WTC11 (cell line): ENCODE measurements around the gene TKFC. TPM values are rescaled to one million over a fixed set of nuclear protein-coding genes. Genes with fewer than 3 reads are reported as not detected.

ENCODE experiments used
- ATAC-seq: fragments of 200-7000 bp; cut with Tn5 transposase; 2 replicates; pipeline ENCODE4 v1.10.0; 2021; ENCODE audit warnings: mild to moderate bottlenecking, moderate library complexity
- CTCF ChIA-PET: fragments of 300-600 bp; sonication (Branson Sonifier 250); formaldehyde crosslinking; loops from one replicate; lab custom pipeline; 2021; ENCODE audit warnings: antibody characterized with exemption; lab: Charles Lee
- POLR2A ChIA-PET: fragments of 350-600 bp; sonication (Branson Sonifier 250); formaldehyde crosslinking; loops from one replicate; lab custom pipeline; 2021; ENCODE audit warnings: antibody characterized with exemption; lab: Charles Lee
- DNase-seq: peaks from one replicate; pipeline ENCODE4 v3.0.0; 2021; ENCODE audit warnings: low spot score
- H3K27ac Mint-ChIP-seq: 2 replicates; pipeline ENCODE4 v1.8.0; 2021; ENCODE audit warnings: mixed read lengths
- H3K27me3 Mint-ChIP-seq: 2 replicates; pipeline ENCODE4 v1.8.0; 2021; ENCODE audit warnings: low read depth, mild to moderate bottlenecking, moderate library complexity, mixed read lengths
- H3K36me3 Mint-ChIP-seq: 2 replicates; pipeline ENCODE4 v1.8.0; 2021; ENCODE audit warnings: mixed read lengths
- H3K4me1 Mint-ChIP-seq: 2 replicates; pipeline ENCODE4 v1.8.0; 2022; ENCODE audit warnings: mixed read lengths
- H3K4me3 Mint-ChIP-seq: 2 replicates; pipeline ENCODE4 v1.8.0; 2021; ENCODE audit warnings: mild to moderate bottlenecking, moderate library complexity, mixed read lengths
- H3K9me3 Mint-ChIP-seq: 2 replicates; pipeline ENCODE4 v1.8.0; 2021; ENCODE audit warnings: mixed read lengths
- ATF1 ChIP-seq: sonication (generic); formaldehyde crosslinking; IDR thresholded peaks from 2 replicates; pipeline ENCODE4 v1.8.1; 2023; ENCODE audit warnings: mild to moderate bottlenecking, moderate library complexity, missing genetic modification reagents
- EMX1 ChIP-seq: fragments of 250-450 bp; sonication (Bioruptor Pico); IDR thresholded peaks from 2 replicates; pipeline ENCODE4 v1.8.0; 2021; ENCODE audit warnings: mild to moderate bottlenecking
- ETV6 ChIP-seq: sonication (generic); formaldehyde crosslinking; IDR thresholded peaks from 2 replicates; pipeline ENCODE4 v1.8.1; 2022; ENCODE audit warnings: mild to moderate bottlenecking, missing genetic modification reagents
- FOXK1 ChIP-seq: sonication (generic); formaldehyde crosslinking; IDR thresholded peaks from 2 replicates; pipeline ENCODE4 v1.8.0; 2022; ENCODE audit warnings: mild to moderate bottlenecking, moderate library complexity, missing genetic modification reagents
- NFATC4 ChIP-seq: fragments of 250-450 bp; sonication (Bioruptor Pico); IDR thresholded peaks from 2 replicates; pipeline ENCODE4 v1.9.0; 2021; ENCODE audit warnings: mild to moderate bottlenecking
- NFYB ChIP-seq: sonication (generic); formaldehyde crosslinking; conservative IDR thresholded peaks from 2 replicates; pipeline ENCODE4 v1.8.0; 2022; ENCODE audit warnings: low read depth, missing genetic modification reagents
- RELA ChIP-seq: sonication (generic); formaldehyde crosslinking; IDR thresholded peaks from 2 replicates; pipeline ENCODE4 v1.8.1; 2022; ENCODE audit warnings: missing genetic modification reagents, mild to moderate bottlenecking, borderline replicate concordance
- SMAD3 ChIP-seq: sonication (generic); formaldehyde crosslinking; IDR thresholded peaks from 2 replicates; pipeline ENCODE4 v1.8.0; 2022; ENCODE audit warnings: missing genetic modification reagents, mild to moderate bottlenecking, borderline replicate concordance
- TCF7 ChIP-seq: sonication (generic); formaldehyde crosslinking; IDR thresholded peaks from 2 replicates; pipeline ENCODE4 v1.8.0; 2022; ENCODE audit warnings: mild to moderate bottlenecking, low read depth, missing genetic modification reagents, moderate library complexity
- TEAD4 ChIP-seq: sonication (generic); formaldehyde crosslinking; IDR thresholded peaks from 2 replicates; pipeline ENCODE4 v1.8.0; 2022; ENCODE audit warnings: mild to moderate bottlenecking, missing genetic modification reagents
- ZBTB21 ChIP-seq: sonication (generic); formaldehyde crosslinking; IDR thresholded peaks from 2 replicates; pipeline ENCODE4 v1.8.1; 2023; ENCODE audit warnings: mild to moderate bottlenecking, missing genetic modification reagents, borderline replicate concordance
- ZNF121 ChIP-seq: sonication (generic); formaldehyde crosslinking; IDR thresholded peaks from 2 replicates; pipeline ENCODE4 v1.8.0; 2023; ENCODE audit warnings: missing genetic modification reagents
- ZNF219 ChIP-seq: sonication (generic); formaldehyde crosslinking; IDR thresholded peaks from 2 replicates; pipeline ENCODE4 v1.8.0; 2023; ENCODE audit warnings: missing genetic modification reagents, mild to moderate bottlenecking, borderline replicate concordance
- total RNA-seq: library from RNA; stranded (reverse); gene quantifications from 3 replicates; pipeline ENCODE4 v1.2.3, GENCODE V29; 2021
- TF ChIP-seq, protein P1 (sequence below): sonication (generic); formaldehyde crosslinking; IDR thresholded peaks from 2 replicates; pipeline ENCODE4 v1.8.0; 2022; ENCODE audit warnings: mild to moderate bottlenecking, missing genetic modification reagents
- TF ChIP-seq, protein P2 (sequence below): fragments of 250-450 bp; sonication (Bioruptor Pico); IDR thresholded peaks from 2 replicates; pipeline ENCODE4 v1.8.0; 2021; ENCODE audit warnings: mild to moderate bottlenecking
- TF ChIP-seq, protein P3 (sequence below): sonication (generic); formaldehyde crosslinking; IDR thresholded peaks from 2 replicates; pipeline ENCODE4 v1.8.1; 2023; ENCODE audit warnings: mild to moderate bottlenecking, missing genetic modification reagents, moderate library complexity
- TF ChIP-seq, protein P4 (sequence below): sonication (generic); formaldehyde crosslinking; conservative IDR thresholded peaks from 2 replicates; pipeline ENCODE4 v1.8.1; 2022; ENCODE audit warnings: mild to moderate bottlenecking, missing genetic modification reagents
- TF ChIP-seq, protein P5 (sequence below): sonication (generic); formaldehyde crosslinking; IDR thresholded peaks from 2 replicates; pipeline ENCODE4 v1.8.0; 2022; ENCODE audit warnings: mild to moderate bottlenecking, missing genetic modification reagents
- TF ChIP-seq, protein P6 (sequence below): fragments of 250-450 bp; sonication (Bioruptor Pico); IDR thresholded peaks from 2 replicates; pipeline ENCODE4 v1.9.0; 2021; ENCODE audit warnings: mild to moderate bottlenecking, borderline replicate concordance
- TF ChIP-seq, protein P7 (sequence below): fragments of 250-450 bp; sonication (Bioruptor Pico); IDR thresholded peaks from 2 replicates; pipeline ENCODE4 v1.9.0; 2021; ENCODE audit warnings: moderate library complexity, mild to moderate bottlenecking, inconsistent platforms, borderline replicate concordance
- TF ChIP-seq, protein P8 (sequence below): sonication (generic); formaldehyde crosslinking; conservative IDR thresholded peaks from 2 replicates; pipeline ENCODE4 v1.8.1; 2023; ENCODE audit warnings: mild to moderate bottlenecking, low read depth, missing genetic modification reagents, moderate library complexity

TKFC gene
- total RNA-seq, 1 experiment from 2014 or later: 86.8 TPM

DNA sequence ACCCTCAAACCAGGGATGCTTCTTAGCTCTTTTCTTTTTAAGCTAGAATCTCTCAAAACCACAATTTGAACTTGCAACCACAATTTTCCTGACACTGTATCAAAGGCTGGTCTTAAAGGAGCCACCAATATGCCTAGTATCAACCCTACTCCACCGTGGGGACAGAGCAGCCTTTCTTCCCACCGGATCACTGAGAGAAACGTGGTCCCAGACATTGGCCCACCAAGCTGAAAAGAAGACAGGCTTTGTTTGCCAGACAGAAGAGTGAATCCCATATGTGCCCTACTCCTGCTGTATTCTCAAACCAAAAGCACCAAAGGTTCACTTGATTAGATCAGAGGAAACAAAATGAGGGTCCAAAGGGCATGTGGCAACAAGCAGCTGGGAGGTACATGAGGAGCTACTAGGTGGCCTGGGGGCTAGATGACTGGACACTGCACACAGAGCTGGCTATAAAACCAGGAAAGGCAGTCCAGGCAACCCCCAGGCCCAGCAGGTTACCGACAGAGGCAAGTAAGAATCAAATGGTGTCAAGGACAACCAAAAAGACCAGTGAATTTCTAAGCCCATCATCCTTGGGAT is 34.3 kb upstream of the TKFC start (continued):
- TF ChIP-seq ETV6: no peak
- TF ChIP-seq, protein P1, sequence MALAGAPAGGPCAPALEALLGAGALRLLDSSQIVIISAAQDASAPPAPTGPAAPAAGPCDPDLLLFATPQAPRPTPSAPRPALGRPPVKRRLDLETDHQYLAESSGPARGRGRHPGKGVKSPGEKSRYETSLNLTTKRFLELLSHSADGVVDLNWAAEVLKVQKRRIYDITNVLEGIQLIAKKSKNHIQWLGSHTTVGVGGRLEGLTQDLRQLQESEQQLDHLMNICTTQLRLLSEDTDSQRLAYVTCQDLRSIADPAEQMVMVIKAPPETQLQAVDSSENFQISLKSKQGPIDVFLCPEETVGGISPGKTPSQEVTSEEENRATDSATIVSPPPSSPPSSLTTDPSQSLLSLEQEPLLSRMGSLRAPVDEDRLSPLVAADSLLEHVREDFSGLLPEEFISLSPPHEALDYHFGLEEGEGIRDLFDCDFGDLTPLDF (CRISPR knock-in tag): no peak
- no peak for TF ChIP-seq SMAD3
- no peak for TF ChIP-seq RELA (CRISPR knock-in tag)
- no peak for TF ChIP-seq ZNF121 (CRISPR knock-in tag)

DNA sequence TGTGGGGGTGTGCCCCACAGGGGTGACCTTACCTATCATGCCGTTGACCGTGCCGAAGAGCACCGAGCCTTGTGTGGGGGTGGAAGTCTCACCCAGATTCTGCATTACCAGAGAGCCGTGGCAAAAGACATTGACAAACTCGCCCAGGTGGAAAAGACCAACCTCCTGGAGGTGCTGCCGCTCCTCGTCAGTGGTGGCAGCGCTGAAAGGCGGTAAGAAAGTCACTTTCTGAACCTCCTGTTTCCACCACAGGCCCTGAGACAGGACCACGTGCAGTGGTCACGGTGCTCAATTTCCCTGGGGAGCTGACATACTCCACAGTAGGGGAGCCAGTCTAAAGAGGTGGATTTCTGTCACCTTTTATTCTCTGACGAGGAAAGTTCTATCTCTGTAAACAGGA is 30.5 kb upstream of the TKFC start:
- ChIA-PET CTCF (no interaction called here), POLR2A (no interaction called here)
- no peak for ATAC-seq
- no peak for DNase-seq
- Mint-ChIP-seq H3K27me3 (no peaks in the 10 kb centered on the region), H3K4me3 (no peak overlapping the region), H3K9me3 (no peaks in the 10 kb centered on the region), H3K4me1 (peaks cover 16% of the 10 kb centered on the region), H3K36me3 (peaks cover 62% of the 10 kb centered on the region), H3K27ac (no peak overlapping the region)
- TF ChIP-seq EMX1 (no peak), NFATC4 (no peak), RELA (CRISPR knock-in tag) (no peak), FOXK1 (no peak), ZBTB21 (no peak), TEAD4 (CRISPR knock-in tag) (no peak), TCF7 (CRISPR knock-in tag) (no peak), NFYB (CRISPR knock-in tag) (no peak), ATF1 (CRISPR knock-in tag) (no peak), ZNF219 (CRISPR knock-in tag) (no peak)
- TF ChIP-seq, protein P2, sequence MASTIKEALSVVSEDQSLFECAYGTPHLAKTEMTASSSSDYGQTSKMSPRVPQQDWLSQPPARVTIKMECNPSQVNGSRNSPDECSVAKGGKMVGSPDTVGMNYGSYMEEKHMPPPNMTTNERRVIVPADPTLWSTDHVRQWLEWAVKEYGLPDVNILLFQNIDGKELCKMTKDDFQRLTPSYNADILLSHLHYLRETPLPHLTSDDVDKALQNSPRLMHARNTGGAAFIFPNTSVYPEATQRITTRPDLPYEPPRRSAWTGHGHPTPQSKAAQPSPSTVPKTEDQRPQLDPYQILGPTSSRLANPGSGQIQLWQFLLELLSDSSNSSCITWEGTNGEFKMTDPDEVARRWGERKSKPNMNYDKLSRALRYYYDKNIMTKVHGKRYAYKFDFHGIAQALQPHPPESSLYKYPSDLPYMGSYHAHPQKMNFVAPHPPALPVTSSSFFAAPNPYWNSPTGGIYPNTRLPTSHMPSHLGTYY: no peak
- TF ChIP-seq, protein P3, sequence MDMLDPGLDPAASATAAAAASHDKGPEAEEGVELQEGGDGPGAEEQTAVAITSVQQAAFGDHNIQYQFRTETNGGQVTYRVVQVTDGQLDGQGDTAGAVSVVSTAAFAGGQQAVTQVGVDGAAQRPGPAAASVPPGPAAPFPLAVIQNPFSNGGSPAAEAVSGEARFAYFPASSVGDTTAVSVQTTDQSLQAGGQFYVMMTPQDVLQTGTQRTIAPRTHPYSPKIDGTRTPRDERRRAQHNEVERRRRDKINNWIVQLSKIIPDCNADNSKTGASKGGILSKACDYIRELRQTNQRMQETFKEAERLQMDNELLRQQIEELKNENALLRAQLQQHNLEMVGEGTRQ: no peak
- TF ChIP-seq, protein P4, sequence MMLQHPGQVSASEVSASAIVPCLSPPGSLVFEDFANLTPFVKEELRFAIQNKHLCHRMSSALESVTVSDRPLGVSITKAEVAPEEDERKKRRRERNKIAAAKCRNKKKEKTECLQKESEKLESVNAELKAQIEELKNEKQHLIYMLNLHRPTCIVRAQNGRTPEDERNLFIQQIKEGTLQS (CRISPR knock-in tag): no peak
- TF ChIP-seq, protein P5, sequence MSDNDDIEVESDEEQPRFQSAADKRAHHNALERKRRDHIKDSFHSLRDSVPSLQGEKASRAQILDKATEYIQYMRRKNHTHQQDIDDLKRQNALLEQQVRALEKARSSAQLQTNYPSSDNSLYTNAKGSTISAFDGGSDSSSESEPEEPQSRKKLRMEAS (CRISPR knock-in tag): no peak
- TF ChIP-seq, protein P6, sequence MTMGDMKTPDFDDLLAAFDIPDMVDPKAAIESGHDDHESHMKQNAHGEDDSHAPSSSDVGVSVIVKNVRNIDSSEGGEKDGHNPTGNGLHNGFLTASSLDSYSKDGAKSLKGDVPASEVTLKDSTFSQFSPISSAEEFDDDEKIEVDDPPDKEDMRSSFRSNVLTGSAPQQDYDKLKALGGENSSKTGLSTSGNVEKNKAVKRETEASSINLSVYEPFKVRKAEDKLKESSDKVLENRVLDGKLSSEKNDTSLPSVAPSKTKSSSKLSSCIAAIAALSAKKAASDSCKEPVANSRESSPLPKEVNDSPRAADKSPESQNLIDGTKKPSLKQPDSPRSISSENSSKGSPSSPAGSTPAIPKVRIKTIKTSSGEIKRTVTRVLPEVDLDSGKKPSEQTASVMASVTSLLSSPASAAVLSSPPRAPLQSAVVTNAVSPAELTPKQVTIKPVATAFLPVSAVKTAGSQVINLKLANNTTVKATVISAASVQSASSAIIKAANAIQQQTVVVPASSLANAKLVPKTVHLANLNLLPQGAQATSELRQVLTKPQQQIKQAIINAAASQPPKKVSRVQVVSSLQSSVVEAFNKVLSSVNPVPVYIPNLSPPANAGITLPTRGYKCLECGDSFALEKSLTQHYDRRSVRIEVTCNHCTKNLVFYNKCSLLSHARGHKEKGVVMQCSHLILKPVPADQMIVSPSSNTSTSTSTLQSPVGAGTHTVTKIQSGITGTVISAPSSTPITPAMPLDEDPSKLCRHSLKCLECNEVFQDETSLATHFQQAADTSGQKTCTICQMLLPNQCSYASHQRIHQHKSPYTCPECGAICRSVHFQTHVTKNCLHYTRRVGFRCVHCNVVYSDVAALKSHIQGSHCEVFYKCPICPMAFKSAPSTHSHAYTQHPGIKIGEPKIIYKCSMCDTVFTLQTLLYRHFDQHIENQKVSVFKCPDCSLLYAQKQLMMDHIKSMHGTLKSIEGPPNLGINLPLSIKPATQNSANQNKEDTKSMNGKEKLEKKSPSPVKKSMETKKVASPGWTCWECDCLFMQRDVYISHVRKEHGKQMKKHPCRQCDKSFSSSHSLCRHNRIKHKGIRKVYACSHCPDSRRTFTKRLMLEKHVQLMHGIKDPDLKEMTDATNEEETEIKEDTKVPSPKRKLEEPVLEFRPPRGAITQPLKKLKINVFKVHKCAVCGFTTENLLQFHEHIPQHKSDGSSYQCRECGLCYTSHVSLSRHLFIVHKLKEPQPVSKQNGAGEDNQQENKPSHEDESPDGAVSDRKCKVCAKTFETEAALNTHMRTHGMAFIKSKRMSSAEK (CRISPR knock-in tag): no peak
- TF ChIP-seq, protein P7, sequence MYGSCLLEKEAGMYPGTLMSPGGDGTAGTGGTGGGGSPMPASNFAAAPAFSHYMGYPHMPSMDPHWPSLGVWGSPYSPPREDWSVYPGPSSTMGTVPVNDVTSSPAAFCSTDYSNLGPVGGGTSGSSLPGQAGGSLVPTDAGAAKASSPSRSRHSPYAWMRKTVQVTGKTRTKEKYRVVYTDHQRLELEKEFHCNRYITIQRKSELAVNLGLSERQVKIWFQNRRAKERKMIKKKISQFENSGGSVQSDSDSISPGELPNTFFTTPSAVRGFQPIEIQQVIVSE (CRISPR knock-in tag): no peak
- TF ChIP-seq, protein P8, sequence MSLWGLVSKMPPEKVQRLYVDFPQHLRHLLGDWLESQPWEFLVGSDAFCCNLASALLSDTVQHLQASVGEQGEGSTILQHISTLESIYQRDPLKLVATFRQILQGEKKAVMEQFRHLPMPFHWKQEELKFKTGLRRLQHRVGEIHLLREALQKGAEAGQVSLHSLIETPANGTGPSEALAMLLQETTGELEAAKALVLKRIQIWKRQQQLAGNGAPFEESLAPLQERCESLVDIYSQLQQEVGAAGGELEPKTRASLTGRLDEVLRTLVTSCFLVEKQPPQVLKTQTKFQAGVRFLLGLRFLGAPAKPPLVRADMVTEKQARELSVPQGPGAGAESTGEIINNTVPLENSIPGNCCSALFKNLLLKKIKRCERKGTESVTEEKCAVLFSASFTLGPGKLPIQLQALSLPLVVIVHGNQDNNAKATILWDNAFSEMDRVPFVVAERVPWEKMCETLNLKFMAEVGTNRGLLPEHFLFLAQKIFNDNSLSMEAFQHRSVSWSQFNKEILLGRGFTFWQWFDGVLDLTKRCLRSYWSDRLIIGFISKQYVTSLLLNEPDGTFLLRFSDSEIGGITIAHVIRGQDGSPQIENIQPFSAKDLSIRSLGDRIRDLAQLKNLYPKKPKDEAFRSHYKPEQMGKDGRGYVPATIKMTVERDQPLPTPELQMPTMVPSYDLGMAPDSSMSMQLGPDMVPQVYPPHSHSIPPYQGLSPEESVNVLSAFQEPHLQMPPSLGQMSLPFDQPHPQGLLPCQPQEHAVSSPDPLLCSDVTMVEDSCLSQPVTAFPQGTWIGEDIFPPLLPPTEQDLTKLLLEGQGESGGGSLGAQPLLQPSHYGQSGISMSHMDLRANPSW: no peak
